ENCODE results near the gene EFNA5. TPM values are rescaled to one million over a fixed set of nuclear protein-coding genes. Genes with fewer than 3 reads are reported as not detected.

The EFNA5 gene
- total RNA-seq, 2 donors from 2014 or later: 9.7 to 11.1 TPM

GRCh38 chr5:107373549-107374263 is 297.0 kb downstream of the EFNA5 start:
- no peak overlapping the region for H3K27ac ChIP-seq
- DNase-seq: no peak
- H3K9me3 ChIP-seq: no peaks in the 10 kb centered on the region
- intact Hi-C loops (cut with DNase I): no loop called here
- no peak for TF ChIP-seq CTCF (IDR thresholded peaks at IDR 0.05)
- H3K4me1 ChIP-seq: no peaks in the 10 kb centered on the region
- no peaks in the 10 kb centered on the region for H3K27me3 ChIP-seq
- no peak overlapping the region for H3K4me3 ChIP-seq
- H3K36me3 ChIP-seq: no peaks in the 10 kb centered on the region
- H3K9ac ChIP-seq (ENCODE audit: low read depth in 2 of 2, low read length in 2 of 2): no peak overlapping the region

- Histone ChIP-seq H3K4me3 (no peak overlapping the region), H3K9ac (ENCODE audit: low read depth in 2 of 2, low read length in 2 of 2) (no peak overlapping the region), H3K4me1 (no peaks in the 10 kb centered on the region), H3K27me3 (no peaks in the 10 kb centered on the region), H3K27ac (no peak overlapping the region), H3K9me3 (no peaks in the 10 kb centered on the region), H3K36me3 (no peaks in the 10 kb centered on the region)
- DNase-seq: no peak
- no peak for TF ChIP-seq CTCF (IDR thresholded peaks at IDR 0.05)
- intact Hi-C loops (cut with DNase I): no loop called here
These were observed 297.9 kb downstream of the EFNA5 start for GRCh38 chr5:107372723-107373450.

GRCh38 chr5:107370396-107370968 is 300.3 kb downstream of the EFNA5 start:
- DNase-seq: no peak
- H3K9ac ChIP-seq (ENCODE audit: low read depth in 2 of 2, low read length in 2 of 2): no peak overlapping the region
- no peaks in the 10 kb centered on the region for H3K36me3 ChIP-seq
- H3K27me3 ChIP-seq: no peaks in the 10 kb centered on the region
- TF ChIP-seq CTCF (IDR thresholded peaks at IDR 0.05): no peak
- no peak overlapping the region for H3K4me3 ChIP-seq
- H3K27ac ChIP-seq: no peak overlapping the region
- no peaks in the 10 kb centered on the region for H3K4me1 ChIP-seq
- intact Hi-C loops (cut with DNase I): no loop called here
- H3K9me3 ChIP-seq: no peaks in the 10 kb centered on the region

DNA sequence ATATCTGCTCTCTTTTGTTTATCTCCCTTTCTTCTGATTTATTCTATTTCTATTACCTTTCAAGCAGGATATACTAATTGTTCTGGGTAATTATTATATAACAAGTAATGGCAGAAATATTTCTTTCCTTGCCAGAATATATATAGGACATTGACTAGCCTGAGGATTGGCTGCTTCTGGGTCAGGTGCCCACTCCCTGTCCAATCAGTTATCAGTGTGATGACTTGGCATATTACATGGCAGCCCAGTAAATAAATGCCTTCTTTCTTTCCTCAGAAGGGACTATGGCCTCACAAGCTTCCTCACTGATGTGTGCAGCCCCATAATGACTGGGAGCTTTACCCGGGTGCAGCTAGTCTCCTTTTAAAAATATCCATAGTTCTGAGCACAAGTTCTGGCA is 301.1 kb downstream of the EFNA5 start:
- Histone ChIP-seq H3K27ac (no peak overlapping the region), H3K27me3 (no peaks in the 10 kb centered on the region), H3K9ac (ENCODE audit: low read depth in 2 of 2, low read length in 2 of 2) (no peak overlapping the region), H3K4me3 (no peak overlapping the region), H3K9me3 (no peaks in the 10 kb centered on the region), H3K36me3 (no peaks in the 10 kb centered on the region), H3K4me1 (no peaks in the 10 kb centered on the region)
- DNase-seq: no peak
- intact Hi-C loops (cut with DNase I): no loop called here
- no peak for TF ChIP-seq CTCF (IDR thresholded peaks at IDR 0.05)

DNA sequence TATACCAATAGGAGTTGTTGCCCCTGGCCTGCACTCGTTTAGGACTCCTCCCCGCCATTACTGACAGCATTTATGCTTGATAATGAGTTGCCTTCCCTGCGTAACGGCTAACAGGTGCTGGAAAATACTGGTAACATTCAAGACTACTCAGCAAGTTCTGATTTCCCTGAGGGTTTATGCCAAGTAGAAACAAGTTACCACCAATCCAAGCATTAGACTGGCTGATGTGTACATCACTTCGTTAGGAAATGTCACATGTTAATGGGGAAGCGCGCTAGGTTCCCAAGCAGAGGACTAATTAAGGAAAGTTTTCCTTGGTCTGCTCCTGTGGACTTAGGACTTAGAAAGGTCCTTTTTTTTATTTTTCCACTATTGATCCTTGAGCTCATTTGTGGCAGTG is 302.1 kb downstream of the EFNA5 start:
- Histone ChIP-seq H3K9me3 (no peaks in the 10 kb centered on the region), H3K4me3 (no peak overlapping the region), H3K27ac (no peak overlapping the region), H3K27me3 (no peaks in the 10 kb centered on the region), H3K36me3 (no peaks in the 10 kb centered on the region), H3K4me1 (no peaks in the 10 kb centered on the region), H3K9ac (ENCODE audit: low read depth in 2 of 2, low read length in 2 of 2) (no peak overlapping the region)
- no peak for DNase-seq
- no peak for TF ChIP-seq CTCF (IDR thresholded peaks at IDR 0.05)
- intact Hi-C loops (cut with DNase I): no loop called here

All from colonic mucosa (tissue), 4 donors.